Ishikawa (cell line): Measurements from ENCODE around the gene TRIM38.

Experiments used
- CEBPB ChIP-seq: IDR thresholded peaks from 2 replicates; pipeline ENCODE4 v1.6.1; 2012
- CREB1 ChIP-seq: IDR thresholded peaks from 2 replicates; pipeline ENCODE4 v1.6.1; 2012; ENCODE audit warnings: low read depth
- EGR1 ChIP-seq: IDR thresholded peaks from 2 replicates; pipeline ENCODE4 v1.6.1; 2012
- EP300 ChIP-seq: IDR thresholded peaks from 2 replicates; pipeline ENCODE4 v1.6.1; 2012; ENCODE audit warnings: borderline replicate concordance
- FOXM1 ChIP-seq: IDR thresholded peaks from 2 replicates; pipeline ENCODE4 v1.6.1; 2012; ENCODE audit warnings: low read depth, borderline replicate concordance
- MAX ChIP-seq: IDR thresholded peaks from 2 replicates; pipeline ENCODE4 v1.6.1; 2012
- NFIC ChIP-seq: IDR thresholded peaks from 2 replicates; pipeline ENCODE4 v1.6.1; 2012
- RAD21 ChIP-seq: IDR thresholded peaks from 2 replicates; pipeline ENCODE4 v1.6.1; 2012; ENCODE audit warnings: low read depth
- REST ChIP-seq: IDR thresholded peaks from 2 replicates; pipeline ENCODE4 v1.6.1; 2012; ENCODE audit warnings: low read depth, mild to moderate bottlenecking
- TAF1 ChIP-seq: IDR thresholded peaks from 2 replicates; pipeline ENCODE4 v1.6.1; 2012; ENCODE audit warnings: low read depth, mild to moderate bottlenecking
- TCF12 ChIP-seq: IDR thresholded peaks from 2 replicates; pipeline ENCODE4 v1.6.1; 2012; ENCODE audit warnings: low read depth
- TEAD4 ChIP-seq: IDR thresholded peaks from 2 replicates; pipeline ENCODE4 v1.6.1; 2012
- USF1 ChIP-seq: IDR thresholded peaks from 2 replicates; pipeline ENCODE4 v1.6.1; 2012
- YY1 ChIP-seq: IDR thresholded peaks from 2 replicates; pipeline ENCODE4 v1.6.1; 2012; ENCODE audit warnings: low read depth
- ZBTB7A ChIP-seq: IDR thresholded peaks from 2 replicates; pipeline ENCODE4 v1.6.1; 2012; ENCODE audit warnings: low read depth

Gene TRIM38

GRCh38 chr6:25981568-25982263 is 19.1 kb downstream of the TRIM38 start:
- no peak for TF ChIP-seq FOXM1
- TF ChIP-seq CEBPB = no peak
- TF ChIP-seq YY1 = no peak
- TF ChIP-seq EP300 = no peak
- TF ChIP-seq TEAD4 = no peak
- TF ChIP-seq NFIC = no peak
- no peak for TF ChIP-seq EGR1
- no peak for TF ChIP-seq ZBTB7A
- TF ChIP-seq MAX = no peak
- TF ChIP-seq TCF12 = no peak
- no peak for TF ChIP-seq CREB1

DNA sequence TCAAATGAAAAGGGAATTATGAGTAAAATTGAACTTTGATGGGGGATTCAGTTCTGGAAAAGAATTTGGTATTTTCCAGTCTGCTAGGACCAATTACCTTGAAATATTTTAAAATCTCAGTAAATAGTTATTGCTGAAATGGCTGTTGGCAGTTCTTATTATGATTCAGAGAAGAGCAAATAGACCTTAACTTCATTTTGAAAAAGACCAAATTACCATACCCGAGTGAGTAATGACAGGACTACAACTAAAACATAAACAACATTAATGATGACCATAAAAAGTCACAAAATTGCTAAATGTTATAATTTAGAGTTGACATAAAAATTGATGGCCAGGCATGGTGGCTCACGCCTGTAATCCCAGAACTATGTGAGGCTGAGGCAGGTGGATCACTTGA is 21.7 kb downstream of the TRIM38 start:
- no peak for TF ChIP-seq TAF1
- no peak for TF ChIP-seq TEAD4
- TF ChIP-seq NFIC = no peak
- no peak for TF ChIP-seq CEBPB
- TF ChIP-seq EP300 = no peak
- TF ChIP-seq ZBTB7A = no peak
- TF ChIP-seq FOXM1 = no peak
- TF ChIP-seq CREB1 = no peak
- no peak for TF ChIP-seq MAX
- no peak for TF ChIP-seq RAD21
- no peak for TF ChIP-seq YY1
- no peak for TF ChIP-seq USF1
- no peak for TF ChIP-seq EGR1
- no peak for TF ChIP-seq TCF12
- TF ChIP-seq REST = no peak

DNA sequence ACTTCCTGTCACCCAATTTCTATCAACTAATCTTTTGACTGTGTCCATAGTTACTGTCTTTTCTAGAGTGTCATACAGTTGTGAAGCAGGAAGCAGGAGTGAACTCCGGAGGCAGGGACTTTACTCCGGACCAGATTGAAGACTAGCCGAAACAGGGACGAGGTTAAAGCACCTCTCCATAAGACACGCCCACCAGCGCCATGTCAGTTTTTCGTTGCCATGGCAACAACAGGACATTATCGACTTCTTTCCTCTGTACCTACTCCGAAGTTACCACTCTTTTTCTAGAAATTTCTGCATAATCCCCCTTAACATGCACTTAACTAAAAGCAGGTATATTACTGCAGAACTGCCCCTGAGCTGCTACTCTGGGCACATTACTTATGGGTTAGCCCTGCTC is 25.2 kb downstream of the TRIM38 start:
- TF ChIP-seq CEBPB (no peak), TCF12 (no peak), TEAD4 (no peak), NFIC (no peak), EGR1 (no peak), FOXM1 (no peak), REST (no peak), CREB1 (no peak), ZBTB7A (no peak), MAX (no peak), RAD21 (no peak)

DNA sequence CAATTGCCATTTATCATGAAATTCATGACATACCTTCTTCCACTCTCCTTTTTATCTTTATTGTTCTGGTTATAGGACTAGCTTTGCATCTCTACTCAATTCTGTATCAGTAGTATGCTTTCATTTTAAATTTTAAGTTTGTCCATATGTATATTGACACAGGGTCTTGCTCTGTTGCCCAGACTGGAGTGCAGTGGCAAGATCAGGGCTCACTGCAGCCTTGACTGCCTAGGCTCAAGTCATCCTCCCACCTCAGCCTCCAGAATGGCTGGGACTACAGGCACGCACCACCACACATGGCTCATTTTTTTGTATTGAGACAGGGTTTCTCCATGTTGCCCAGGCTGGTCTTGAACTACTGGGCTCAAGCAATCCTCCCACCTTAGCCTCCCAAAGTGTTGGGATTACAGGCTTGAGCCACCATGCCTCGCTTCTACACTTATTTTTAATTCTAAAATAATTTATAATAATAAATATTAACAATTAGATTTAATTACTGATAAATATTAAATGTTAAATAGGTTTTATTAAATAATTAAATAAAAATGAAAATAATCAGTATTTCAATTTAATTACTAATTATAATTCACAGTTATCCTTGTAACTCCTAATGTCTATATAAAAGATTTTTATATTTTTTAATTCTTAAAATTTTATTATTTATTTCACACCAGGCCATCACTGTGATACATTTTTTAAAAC is 27.7 kb downstream of the TRIM38 start:
- TF ChIP-seq TAF1 (no peak), FOXM1 (no peak), USF1 (no peak), CREB1 (no peak), TEAD4 (no peak), CEBPB (no peak), RAD21 (no peak), TCF12 (no peak), EP300 (no peak), ZBTB7A (no peak), REST (no peak), YY1 (no peak), MAX (no peak), NFIC (no peak), EGR1 (no peak)
